ENCODE data around the gene GRM7. TPM values are rescaled to one million over a fixed set of nuclear protein-coding genes. Genes with fewer than 3 reads are reported as not detected.

Gene GRM7
- total and polyA plus RNA-seq, 10 donors, result 0.02 to 0.20 (median 0.14) TPM; not detected in 7

DNA sequence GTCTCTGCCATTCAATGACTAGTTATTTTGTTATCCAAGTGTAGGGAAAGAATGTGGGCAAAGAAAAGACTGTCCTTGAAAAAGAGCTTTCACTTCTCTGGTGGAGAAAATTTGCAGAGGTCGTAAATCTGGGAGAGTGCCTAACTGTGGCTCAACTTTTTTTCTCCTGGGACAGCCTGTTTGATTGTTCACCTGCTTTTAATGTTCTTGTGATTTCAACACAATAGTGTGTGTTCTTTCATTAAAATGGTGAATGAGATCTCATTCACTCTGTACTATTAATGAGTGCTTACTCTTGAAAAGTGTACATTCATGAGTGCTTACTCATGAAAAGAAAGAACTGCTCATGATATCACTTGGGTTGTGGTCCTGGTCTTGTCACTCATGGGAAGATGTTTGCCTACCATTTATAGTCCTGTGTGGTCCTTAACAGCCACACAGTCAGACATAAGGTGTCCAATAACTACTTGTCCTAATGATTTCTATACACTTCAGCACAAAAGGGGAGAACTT, 567.3 kb downstream of the GRM7 start:
- no peaks in the 10 kb centered on the region for H3K36me3 ChIP-seq
- no peak overlapping the region for H3K4me3 ChIP-seq
- DNase-seq, result no peak
- TF ChIP-seq, protein P1, sequence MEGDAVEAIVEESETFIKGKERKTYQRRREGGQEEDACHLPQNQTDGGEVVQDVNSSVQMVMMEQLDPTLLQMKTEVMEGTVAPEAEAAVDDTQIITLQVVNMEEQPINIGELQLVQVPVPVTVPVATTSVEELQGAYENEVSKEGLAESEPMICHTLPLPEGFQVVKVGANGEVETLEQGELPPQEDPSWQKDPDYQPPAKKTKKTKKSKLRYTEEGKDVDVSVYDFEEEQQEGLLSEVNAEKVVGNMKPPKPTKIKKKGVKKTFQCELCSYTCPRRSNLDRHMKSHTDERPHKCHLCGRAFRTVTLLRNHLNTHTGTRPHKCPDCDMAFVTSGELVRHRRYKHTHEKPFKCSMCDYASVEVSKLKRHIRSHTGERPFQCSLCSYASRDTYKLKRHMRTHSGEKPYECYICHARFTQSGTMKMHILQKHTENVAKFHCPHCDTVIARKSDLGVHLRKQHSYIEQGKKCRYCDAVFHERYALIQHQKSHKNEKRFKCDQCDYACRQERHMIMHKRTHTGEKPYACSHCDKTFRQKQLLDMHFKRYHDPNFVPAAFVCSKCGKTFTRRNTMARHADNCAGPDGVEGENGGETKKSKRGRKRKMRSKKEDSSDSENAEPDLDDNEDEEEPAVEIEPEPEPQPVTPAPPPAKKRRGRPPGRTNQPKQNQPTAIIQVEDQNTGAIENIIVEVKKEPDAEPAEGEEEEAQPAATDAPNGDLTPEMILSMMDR (IDR thresholded peaks at IDR 0.05 in 8 of 11, conservative IDR thresholded peaks at IDR 0.05 in 3 of 11), result no peak
- no peak for TF ChIP-seq POLR2A (IDR thresholded peaks at IDR 0.05)
- no peak for TF ChIP-seq POLR2AphosphoS5 (IDR thresholded peaks at IDR 0.05)
- H3K27ac ChIP-seq, result no peak overlapping the region
- intact Hi-C loops (cut with DNase I; ENCODE audit: low total_unique reads), result no loop called here
- WGBS, 5 donors, result 62 to 77% (median 69%) methylated on average over 1 of the region's 1 CpG
- no peaks in the 10 kb centered on the region for H3K4me1 ChIP-seq
- no peaks in the 10 kb centered on the region for H3K27me3 ChIP-seq (replicated peaks in 1 of 7)
- H3K9me3 ChIP-seq, result peaks cover 0 to 25% (median 17%) of the 10 kb centered on the region in 8 donors

- no peak overlapping the region for H3K27ac ChIP-seq
- H3K4me1 ChIP-seq, result no peaks in the 10 kb centered on the region
- H3K4me3 ChIP-seq, result no peak overlapping the region
- 86 to 94% (median 91%) methylated on average over 2 of the region's 2 CpGs for WGBS, 5 donors
- peaks cover 0 to 36% (median 26%) of the 10 kb centered on the region in 8 donors for H3K9me3 ChIP-seq
- no peak for TF ChIP-seq POLR2AphosphoS5 (IDR thresholded peaks at IDR 0.05)
- TF ChIP-seq POLR2A (IDR thresholded peaks at IDR 0.05), result no peak
- TF ChIP-seq, protein P1 (IDR thresholded peaks at IDR 0.05 in 8 of 11, conservative IDR thresholded peaks at IDR 0.05 in 3 of 11), result no peak
- no peaks in the 10 kb centered on the region for H3K36me3 ChIP-seq
- intact Hi-C loops (cut with DNase I; ENCODE audit: low total_unique reads), result no loop called here
- H3K27me3 ChIP-seq (replicated peaks in 1 of 7), result no peaks in the 10 kb centered on the region
- DNase-seq, result no peak
These were observed 571.7 kb downstream of the GRM7 start for GRCh38 chr3:7432610-7433009.

GRCh38 chr3:7433073-7433472, 572.2 kb downstream of the GRM7 start:
- TF ChIP-seq POLR2A (IDR thresholded peaks at IDR 0.05) (no peak), POLR2AphosphoS5 (IDR thresholded peaks at IDR 0.05) (no peak)
- TF ChIP-seq, protein P1 (IDR thresholded peaks at IDR 0.05 in 8 of 11, conservative IDR thresholded peaks at IDR 0.05 in 3 of 11), result no peak
- no peak overlapping the region for H3K27ac ChIP-seq
- intact Hi-C loops (cut with DNase I; ENCODE audit: low total_unique reads), result no loop called here

GRCh38 chr3:7436542-7436941, 575.6 kb downstream of the GRM7 start:
- no peaks in the 10 kb centered on the region for H3K27me3 ChIP-seq (replicated peaks in 1 of 7)
- 70 to 89% (median 81%) methylated on average over 1 of the region's 1 CpG for WGBS, 5 donors
- TF ChIP-seq POLR2A (IDR thresholded peaks at IDR 0.05), result no peak
- TF ChIP-seq POLR2AphosphoS5 (IDR thresholded peaks at IDR 0.05), result no peak
- TF ChIP-seq, protein P1 (IDR thresholded peaks at IDR 0.05 in 8 of 11, conservative IDR thresholded peaks at IDR 0.05 in 3 of 11), result no peak
- no peak for DNase-seq
- intact Hi-C loops (cut with DNase I; ENCODE audit: low total_unique reads), result no loop called here
- no peaks in the 10 kb centered on the region for H3K4me1 ChIP-seq
- no peaks in the 10 kb centered on the region for H3K36me3 ChIP-seq
- no peak overlapping the region for H3K4me3 ChIP-seq
- H3K27ac ChIP-seq, result no peak overlapping the region
- H3K9me3 ChIP-seq, result peaks cover 0 to 29% (median 25%) of the 10 kb centered on the region in 8 donors

More at GRCh38 chr3:7433073-7433472, 572.2 kb downstream of the GRM7 start:
- H3K27me3 ChIP-seq (replicated peaks in 1 of 7), result no peaks in the 10 kb centered on the region
- no peaks in the 10 kb centered on the region for H3K36me3 ChIP-seq
- no peaks in the 10 kb centered on the region for H3K4me1 ChIP-seq
- WGBS, 5 donors, result 87 to 100% (median 92%) methylated on average over 2 of the region's 2 CpGs
- DNase-seq, result no peak
- H3K9me3 ChIP-seq, result peaks cover 0 to 36% (median 26%) of the 10 kb centered on the region in 8 donors
- no peak overlapping the region for H3K4me3 ChIP-seq
